Activated CD4-positive, alpha-beta T cell treated with anti-CD3 and anti-CD28 coated beads, Interleukin-2, amount 10 ng/mL, durations not matched to agents 7 days and 5 days (primary cell): ENCODE measurements around the gene PPIC. TPM values are rescaled to one million over a fixed set of nuclear protein-coding genes. Genes with fewer than 3 reads are reported as not detected.

Experiments
- CTCF ChIA-PET: fragments of 350-600 bp; sonication (Branson Sonifier 250); formaldehyde crosslinking; loops from one replicate; lab custom pipeline; 2021; ENCODE audit warnings: antibody characterized with exemption; lab: Charles Lee
- POLR2A ChIA-PET: fragments of 350-600 bp; sonication (Branson Sonifier 250); formaldehyde crosslinking; loops from one replicate; lab custom pipeline; 2021; ENCODE audit warnings: antibody characterized with exemption; lab: Charles Lee
- DNase-seq: peaks from one replicate; pipeline ENCODE4 v3.0.0-alpha.2; 2020
- H3K27ac Mint-ChIP-seq: one replicate; pipeline ENCODE4 v1.8.0; 2021; ENCODE audit warnings: mild to moderate bottlenecking, moderate library complexity, mixed read lengths
- H3K27me3 Mint-ChIP-seq: one replicate; pipeline ENCODE4 v1.8.0; 2021; ENCODE audit warnings: mixed read lengths
- H3K36me3 Mint-ChIP-seq: one replicate; pipeline ENCODE4 v1.8.0; 2021; ENCODE audit warnings: low read depth, mixed read lengths
- H3K4me1 Mint-ChIP-seq: one replicate; pipeline ENCODE4 v1.8.0; 2021; ENCODE audit warnings: mixed read lengths
- H3K4me3 Mint-ChIP-seq: one replicate; pipeline ENCODE4 v1.8.0; 2021; ENCODE audit warnings: mild to moderate bottlenecking, moderate library complexity, mixed read lengths
- H3K9me3 Mint-ChIP-seq: one replicate; pipeline ENCODE4 v1.8.0; 2021; ENCODE audit warnings: mixed read lengths
- total RNA-seq, 2 experiments: library from RNA; stranded (reverse); gene quantifications; one replicate each; pipeline ENCODE4 v1.2.3, GENCODE V29; 2021

PPIC gene
- total RNA-seq, 2 experiments from 2014 or later: not detected

GRCh38 chr5:123044926-123045617 lies 8.5 kb upstream of the PPIC start:
- Mint-ChIP-seq H3K4me3 (no peak overlapping the region), H3K9me3 (no peaks in the 10 kb centered on the region), H3K27ac (no peak overlapping the region), H3K27me3 (peaks cover 27% of the 10 kb centered on the region), H3K4me1 (no peaks in the 10 kb centered on the region), H3K36me3 (no peaks in the 10 kb centered on the region)
- POLR2A ChIA-PET: no interaction called here
- CTCF ChIA-PET: no interaction called here
- DNase-seq: no peak

DNA sequence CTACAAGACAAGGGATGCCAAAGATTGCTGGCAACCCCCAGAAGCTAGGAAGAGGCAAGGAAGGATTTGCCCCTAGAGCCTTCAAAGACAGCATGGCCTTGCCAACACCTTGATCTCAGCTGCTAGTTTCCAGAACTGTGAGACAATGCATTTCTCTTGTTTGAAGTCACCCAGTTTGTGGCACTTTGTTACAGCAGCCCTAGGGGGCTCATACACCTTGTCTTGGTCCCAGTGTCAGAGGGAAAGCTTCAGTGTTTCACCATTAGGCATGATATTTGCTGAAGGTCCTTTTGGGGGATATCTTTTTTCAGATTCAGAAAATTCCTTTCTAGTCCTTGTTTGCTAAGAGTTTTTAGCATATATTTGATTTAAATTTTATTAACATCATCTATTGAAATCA lies 3.1 kb upstream of the PPIC start:
- Mint-ChIP-seq H3K9me3 (no peaks in the 10 kb centered on the region), H3K4me3 (no peak overlapping the region), H3K4me1 (peaks cover 10% of the 10 kb centered on the region), H3K27ac (no peak overlapping the region), H3K36me3 (no peaks in the 10 kb centered on the region), H3K27me3 (peaks cover 50% of the 10 kb centered on the region)
- DNase-seq: no peak
- POLR2A ChIA-PET: no interaction called here
- CTCF ChIA-PET: no interaction called here

- no peak overlapping the region for H3K4me3 Mint-ChIP-seq
- H3K36me3 Mint-ChIP-seq: no peaks in the 10 kb centered on the region
- ChIA-PET POLR2A (no interaction called here), CTCF (no interaction called here)
- H3K4me1 Mint-ChIP-seq: peaks cover 10% of the 10 kb centered on the region
- no peak for DNase-seq
- H3K27ac Mint-ChIP-seq: no peak overlapping the region
- peaks cover 61% of the 10 kb centered on the region for H3K27me3 Mint-ChIP-seq
- H3K9me3 Mint-ChIP-seq: no peaks in the 10 kb centered on the region
These were observed 536 bp upstream of the PPIC start for GRCh38 chr5:123037104-123037418.

DNA sequence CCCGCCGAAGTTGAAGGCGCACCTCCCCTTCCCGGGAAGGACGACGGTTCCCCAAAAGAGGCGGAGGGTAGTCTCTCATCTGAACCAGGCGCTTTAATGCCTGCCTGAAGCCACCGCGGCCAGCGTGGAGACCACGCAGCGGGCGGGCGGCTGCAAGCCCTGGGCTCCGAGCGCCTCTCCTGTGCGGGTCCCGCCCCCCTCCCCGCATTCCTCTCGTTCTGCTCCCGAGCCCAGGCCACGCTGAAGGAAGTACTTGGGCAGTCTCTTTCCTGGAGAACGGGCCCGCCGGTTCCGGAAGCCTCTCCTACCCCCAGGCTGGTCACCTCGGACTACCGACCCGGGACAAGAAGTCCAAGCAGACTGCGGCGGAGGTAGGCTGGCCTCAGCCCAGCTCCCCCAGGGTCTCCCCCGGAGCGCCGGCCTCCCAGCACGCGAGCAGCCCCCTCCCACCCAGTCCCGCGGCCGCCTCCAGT lies 571 bp downstream of the PPIC start:
- H3K4me1 Mint-ChIP-seq: peaks cover 10% of the 10 kb centered on the region

DNA sequence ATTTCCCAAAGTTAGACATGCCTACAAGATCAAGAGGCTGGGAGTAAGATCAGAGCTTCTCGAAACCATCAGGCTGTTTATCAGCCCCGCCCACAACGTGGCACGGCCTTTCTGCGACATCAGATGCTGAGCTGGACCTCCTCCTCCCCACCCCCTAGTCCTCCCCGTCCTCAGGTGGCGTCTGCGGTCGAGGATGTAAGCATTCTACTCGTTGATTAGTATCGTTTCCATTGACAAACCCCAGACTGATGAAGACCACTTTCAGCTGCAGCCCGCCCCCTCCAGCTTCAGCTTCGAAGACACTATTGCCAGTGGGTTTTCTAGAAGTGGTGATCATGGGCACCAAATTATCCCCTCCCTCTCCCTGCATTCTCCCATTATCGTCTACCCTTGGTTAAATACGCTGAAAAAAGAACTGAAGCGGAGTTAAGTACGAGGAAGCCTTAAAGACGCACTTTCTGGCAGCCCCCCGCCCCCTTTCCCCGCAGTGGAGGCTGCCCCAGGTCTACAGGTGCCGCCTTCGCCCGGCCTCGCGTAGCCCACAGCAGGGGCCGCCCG lies 1.1 kb downstream of the PPIC start:
- Mint-ChIP-seq H3K27me3 (peaks cover 60% of the 10 kb centered on the region), H3K4me3 (peak overlapping the region; percentile 35), H3K36me3 (no peaks in the 10 kb centered on the region), H3K27ac (no peak overlapping the region), H3K9me3 (no peaks in the 10 kb centered on the region), H3K4me1 (peaks cover 10% of the 10 kb centered on the region)
- ChIA-PET CTCF (no interaction called here), POLR2A (interaction anchor here (0.6 kb wide), 1 partner anchor 1453 kb away, joined by 4 read pairs; no protein-coding TSS in a partner anchor)
- DNase-seq: no peak

More for the DNA sequence above, 571 bp downstream of the PPIC start:
- no peak overlapping the region for H3K27ac Mint-ChIP-seq
- no peaks in the 10 kb centered on the region for H3K36me3 Mint-ChIP-seq
- peaks cover 60% of the 10 kb centered on the region for H3K27me3 Mint-ChIP-seq
- CTCF ChIA-PET: no interaction called here
- no peak for DNase-seq
- POLR2A ChIA-PET: no interaction called here
- peak overlapping the region; percentile 12 for H3K4me3 Mint-ChIP-seq
- H3K9me3 Mint-ChIP-seq: no peaks in the 10 kb centered on the region

DNA sequence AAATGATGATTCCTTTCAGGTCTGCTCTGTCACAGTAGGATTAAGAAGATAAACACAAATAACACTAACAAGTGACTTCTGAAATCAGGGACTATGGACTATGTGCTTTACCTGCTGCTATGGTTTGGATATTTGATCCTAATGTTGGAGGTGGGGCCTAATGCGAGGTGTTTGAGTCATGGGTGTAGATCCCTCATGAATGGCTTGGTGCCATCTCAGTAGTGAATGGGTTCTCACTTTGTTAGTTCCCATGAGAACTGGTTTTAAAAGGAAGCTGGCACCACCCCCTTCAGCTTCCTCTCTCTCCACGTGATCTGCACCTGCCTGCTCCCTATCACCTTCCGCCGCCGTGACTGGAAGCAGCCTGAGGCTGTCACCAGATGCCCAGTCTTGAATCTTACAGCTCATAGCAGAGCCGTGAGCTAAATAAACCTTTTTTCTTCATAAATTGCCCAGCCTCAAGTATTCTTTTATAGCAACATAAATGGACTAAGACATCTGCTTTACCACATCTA lies 3.3 kb downstream of the PPIC start:
- H3K4me1 Mint-ChIP-seq: peaks cover 10% of the 10 kb centered on the region
- H3K27me3 Mint-ChIP-seq: peaks cover 54% of the 10 kb centered on the region
- no peaks in the 10 kb centered on the region for H3K36me3 Mint-ChIP-seq
- no peaks in the 10 kb centered on the region for H3K9me3 Mint-ChIP-seq
- DNase-seq: no peak
- ChIA-PET CTCF (no interaction called here), POLR2A (no interaction called here)
- H3K27ac Mint-ChIP-seq: no peak overlapping the region
- no peak overlapping the region for H3K4me3 Mint-ChIP-seq

DNA sequence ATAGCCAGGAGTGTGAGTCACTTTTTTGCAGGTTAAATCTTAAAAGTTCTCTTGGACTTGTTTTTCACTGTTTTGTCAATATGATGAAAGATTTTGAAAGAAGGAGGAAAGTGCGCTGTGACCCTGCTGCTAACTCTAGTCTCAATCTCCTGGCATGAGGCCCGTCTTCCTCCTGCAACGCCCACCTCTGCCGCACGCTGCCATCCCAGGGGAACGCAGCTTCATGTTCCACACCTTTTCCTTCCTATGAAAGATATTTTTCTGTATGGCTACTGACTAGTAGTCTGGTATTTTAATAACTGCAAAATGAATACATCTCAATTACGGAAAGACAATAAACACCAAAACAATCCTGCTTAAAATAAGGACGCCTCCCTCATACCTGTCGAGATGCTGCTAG lies 8.3 kb downstream of the PPIC start:
- ChIA-PET CTCF (no interaction called here), POLR2A (no interaction called here)
- Mint-ChIP-seq H3K27me3 (peaks cover 16% of the 10 kb centered on the region), H3K4me1 (no peaks in the 10 kb centered on the region), H3K9me3 (no peaks in the 10 kb centered on the region), H3K36me3 (no peaks in the 10 kb centered on the region), H3K4me3 (no peak overlapping the region), H3K27ac (no peak overlapping the region)
- DNase-seq: no peak

- Mint-ChIP-seq H3K9me3 (peaks cover 2% of the 10 kb centered on the region), H3K27me3 (no peaks in the 10 kb centered on the region), H3K4me3 (no peak overlapping the region), H3K27ac (no peak overlapping the region), H3K36me3 (no peaks in the 10 kb centered on the region), H3K4me1 (no peaks in the 10 kb centered on the region)
- no peak for DNase-seq
- ChIA-PET CTCF (no interaction called here), POLR2A (no interaction called here)
These were observed 21.8 kb downstream of the PPIC start for GRCh38 chr5:123014689-123015088.

GRCh38 chr5:123012321-123012720 lies 24.2 kb downstream of the PPIC start:
- no peak overlapping the region for H3K4me3 Mint-ChIP-seq
- no peak overlapping the region for H3K27ac Mint-ChIP-seq
- ChIA-PET CTCF (no interaction called here), POLR2A (no interaction called here)
- H3K9me3 Mint-ChIP-seq: peaks cover 2% of the 10 kb centered on the region
- no peaks in the 10 kb centered on the region for H3K27me3 Mint-ChIP-seq
- H3K4me1 Mint-ChIP-seq: no peaks in the 10 kb centered on the region
- no peak for DNase-seq
- no peaks in the 10 kb centered on the region for H3K36me3 Mint-ChIP-seq

GRCh38 chr5:123007754-123008153 lies 28.8 kb downstream of the PPIC start:
- no peaks in the 10 kb centered on the region for H3K27me3 Mint-ChIP-seq
- ChIA-PET POLR2A (no interaction called here), CTCF (no interaction called here)
- no peaks in the 10 kb centered on the region for H3K36me3 Mint-ChIP-seq
- no peak overlapping the region for H3K27ac Mint-ChIP-seq
- H3K4me1 Mint-ChIP-seq: no peaks in the 10 kb centered on the region
- DNase-seq: no peak
- no peak overlapping the region for H3K4me3 Mint-ChIP-seq
- no peaks in the 10 kb centered on the region for H3K9me3 Mint-ChIP-seq

DNA sequence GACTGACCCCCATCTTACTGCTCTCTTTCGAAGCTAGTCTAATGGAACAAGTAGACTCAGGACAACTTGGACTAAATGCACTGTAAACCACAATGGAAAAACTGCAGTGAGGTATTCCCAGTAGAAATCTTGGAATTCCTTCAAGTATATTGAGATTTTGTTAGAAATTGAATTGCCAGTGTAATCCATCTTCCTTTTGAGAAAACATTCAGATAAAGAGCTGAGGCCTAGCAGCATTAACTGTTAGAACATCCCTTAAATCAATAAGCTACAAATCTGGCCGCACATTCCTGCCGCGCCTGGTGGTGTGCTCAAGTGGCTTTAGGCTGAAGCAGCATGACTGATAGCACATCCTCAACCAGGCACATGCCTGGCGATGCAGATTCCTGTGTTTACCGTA lies 29.3 kb downstream of the PPIC start:
- Mint-ChIP-seq H3K9me3 (no peaks in the 10 kb centered on the region), H3K36me3 (no peaks in the 10 kb centered on the region), H3K27me3 (no peaks in the 10 kb centered on the region), H3K4me1 (no peaks in the 10 kb centered on the region), H3K27ac (no peak overlapping the region), H3K4me3 (no peak overlapping the region)
- ChIA-PET CTCF (interaction anchor here (0.7 kb wide), 1 partner anchor 370 kb away, joined by 6 read pairs; no protein-coding TSS in a partner anchor), POLR2A (no interaction called here)
- DNase-seq: no peak

- DNase-seq: no peak
- Mint-ChIP-seq H3K9me3 (no peaks in the 10 kb centered on the region), H3K4me3 (no peak overlapping the region), H3K27ac (no peak overlapping the region), H3K27me3 (no peaks in the 10 kb centered on the region), H3K36me3 (no peaks in the 10 kb centered on the region), H3K4me1 (no peaks in the 10 kb centered on the region)
- ChIA-PET CTCF (no interaction called here), POLR2A (no interaction called here)
These were observed 34.7 kb downstream of the PPIC start for GRCh38 chr5:123001808-123002207.

- POLR2A ChIA-PET: no interaction called here
- CTCF ChIA-PET: no interaction called here
- H3K4me3 Mint-ChIP-seq: no peak overlapping the region
- no peak for DNase-seq
- no peak overlapping the region for H3K27ac Mint-ChIP-seq
- H3K9me3 Mint-ChIP-seq: no peaks in the 10 kb centered on the region
- no peaks in the 10 kb centered on the region for H3K36me3 Mint-ChIP-seq
- H3K4me1 Mint-ChIP-seq: no peaks in the 10 kb centered on the region
- H3K27me3 Mint-ChIP-seq: no peaks in the 10 kb centered on the region
These were observed 35.8 kb downstream of the PPIC start for GRCh38 chr5:123000731-123001130.
